Ascending aorta (tissue), 2 donors: ENCODE measurements around the gene DTL. TPM values are rescaled to one million over a fixed set of nuclear protein-coding genes. Genes with fewer than 3 reads are reported as not detected.
"Not testable (repeated sequence)": the region's sequence is repeated elsewhere in the genome, so short reads cannot be mapped to it uniquely, and the experiment has no call there.

Experiments
- DNase-seq, 2 donors: peaks; one replicate each; pipeline ENCODE4 v3.0.0-alpha.2; 2019; ENCODE audit warnings: low spot score in 2 of 2
- H3K27ac ChIP-seq, 2 donors: fragments of 200-600 bp; sonication (generic); one replicate each; pipeline ENCODE4 v1.5.1; 2016 to 2017; ENCODE audit warnings: mild to moderate bottlenecking in 1 of 2
- H3K27me3 ChIP-seq: fragments of 200-600 bp; sonication (generic); one replicate; pipeline ENCODE4 v1.5.1; 2017
- H3K36me3 ChIP-seq, 2 donors: fragments of 200-600 bp; sonication (generic); one replicate each; pipeline ENCODE4 v1.5.1; 2016
- H3K4me1 ChIP-seq, 2 donors: fragments of 200-600 bp; sonication (generic); one replicate each; pipeline ENCODE4 v1.5.1; 2016 to 2017; ENCODE audit warnings: mild to moderate bottlenecking in 1 of 2
- H3K4me3 ChIP-seq, 2 donors: fragments of 200-600 bp; sonication (generic); one replicate each; pipeline ENCODE4 v1.5.1; 2016 to 2017; ENCODE audit warnings: mild to moderate bottlenecking in 1 of 2
- H3K9me3 ChIP-seq, 2 donors: fragments of 200-600 bp; sonication (generic); one replicate each; pipeline ENCODE4 v1.5.1; 2016
- intact Hi-C: fragments of 100-400 bp; cut with DNase I; formaldehyde crosslinking; loops from one replicate; pipeline ENCODE4 v1.15.1; 2023
- total RNA-seq: library from RNA; depleted of rRNA; stranded (reverse); fragments of >200 nt; gene quantifications from one replicate; pipeline ENCODE4 v1.1.0, GENCODE V29; 2016
- TF ChIP-seq, protein P1 (sequence below), 3 experiments: fragments of 200-600 bp in 2 of 3; fragments of 450-650 bp in 1 of 3; sonication (generic) in 2 of 3; IDR thresholded peaks; one replicate each; pipeline ENCODE4 v1.5.1; 2016 to 2019; ENCODE audit warnings: antibody characterized with exemption in 3 of 3, mild to moderate bottlenecking in 1 of 3, moderate library complexity in 1 of 3

The DTL gene
- total RNA-seq, 1 donor from 2014 or later, result not detected

DNA sequence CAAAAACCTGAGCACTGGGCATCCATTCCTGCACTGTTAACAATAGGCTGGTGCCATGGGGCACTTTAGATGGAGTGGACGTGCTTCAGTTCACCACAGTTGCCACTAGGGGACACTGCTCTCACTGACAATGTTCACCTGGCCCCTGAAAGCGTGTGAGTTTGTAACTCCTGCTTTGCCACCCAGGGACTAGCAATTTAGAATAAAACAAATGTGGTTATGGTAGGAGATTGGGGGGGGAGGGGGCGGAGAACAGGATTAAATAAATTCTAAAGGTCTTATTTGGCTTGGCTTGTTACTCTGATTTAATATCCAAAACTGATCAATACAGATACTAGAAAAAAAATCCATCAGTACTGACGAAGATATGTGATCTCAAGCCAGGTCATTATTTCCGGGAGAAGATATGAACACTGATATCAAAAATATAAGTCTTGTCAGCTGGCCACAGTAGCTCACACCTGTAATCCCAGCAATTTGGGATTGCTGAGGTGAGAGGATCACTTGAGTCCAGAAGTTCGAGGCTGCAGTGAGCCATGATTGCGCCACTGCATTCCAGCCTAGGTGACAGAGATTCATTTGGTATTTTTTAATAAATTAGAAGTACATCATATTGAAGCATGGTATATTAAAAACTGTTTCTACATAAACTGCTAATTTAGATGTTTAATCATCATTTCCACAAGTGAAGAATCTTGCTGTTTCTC is 23.4 kb upstream of the DTL start:
- no peak overlapping the region for H3K4me3 ChIP-seq
- DNase-seq, result peak in 1 of 2 donors; percentile 78
- no peaks in the 10 kb centered on the region for H3K9me3 ChIP-seq
- H3K36me3 ChIP-seq, result no peaks in the 10 kb centered on the region
- intact Hi-C loops, result loop anchor here (1.0 kb wide), 1 partner anchor 23 kb away; the partner anchor contains the start of genes DTL and INTS7
- no peak overlapping the region for H3K27ac ChIP-seq
- TF ChIP-seq, protein P1, sequence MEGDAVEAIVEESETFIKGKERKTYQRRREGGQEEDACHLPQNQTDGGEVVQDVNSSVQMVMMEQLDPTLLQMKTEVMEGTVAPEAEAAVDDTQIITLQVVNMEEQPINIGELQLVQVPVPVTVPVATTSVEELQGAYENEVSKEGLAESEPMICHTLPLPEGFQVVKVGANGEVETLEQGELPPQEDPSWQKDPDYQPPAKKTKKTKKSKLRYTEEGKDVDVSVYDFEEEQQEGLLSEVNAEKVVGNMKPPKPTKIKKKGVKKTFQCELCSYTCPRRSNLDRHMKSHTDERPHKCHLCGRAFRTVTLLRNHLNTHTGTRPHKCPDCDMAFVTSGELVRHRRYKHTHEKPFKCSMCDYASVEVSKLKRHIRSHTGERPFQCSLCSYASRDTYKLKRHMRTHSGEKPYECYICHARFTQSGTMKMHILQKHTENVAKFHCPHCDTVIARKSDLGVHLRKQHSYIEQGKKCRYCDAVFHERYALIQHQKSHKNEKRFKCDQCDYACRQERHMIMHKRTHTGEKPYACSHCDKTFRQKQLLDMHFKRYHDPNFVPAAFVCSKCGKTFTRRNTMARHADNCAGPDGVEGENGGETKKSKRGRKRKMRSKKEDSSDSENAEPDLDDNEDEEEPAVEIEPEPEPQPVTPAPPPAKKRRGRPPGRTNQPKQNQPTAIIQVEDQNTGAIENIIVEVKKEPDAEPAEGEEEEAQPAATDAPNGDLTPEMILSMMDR (IDR thresholded peaks at IDR 0.05), result peak; percentile 84 to 94 (median 92)
- H3K27me3 ChIP-seq, result no peaks in the 10 kb centered on the region
- no peaks in the 10 kb centered on the region for H3K4me1 ChIP-seq

DNA sequence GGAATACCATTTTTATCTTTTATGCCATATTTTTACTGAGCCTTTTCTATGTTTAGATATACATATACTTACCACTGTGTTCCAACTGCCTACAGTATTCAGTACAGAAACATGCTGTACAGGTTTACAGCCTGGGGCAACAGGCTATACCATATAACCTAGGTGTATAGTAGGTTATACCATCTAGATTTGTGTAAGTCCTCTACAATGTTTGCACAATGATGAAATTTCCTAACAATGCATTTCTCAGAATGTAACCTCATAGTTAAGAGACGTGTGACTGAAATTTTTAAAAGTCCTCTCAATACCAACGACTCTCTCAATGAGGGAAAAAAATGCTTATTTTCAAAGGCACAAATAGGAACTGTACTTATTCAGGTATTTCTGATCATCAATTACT is 21.9 kb upstream of the DTL start:
- no peak overlapping the region for H3K4me3 ChIP-seq
- intact Hi-C loops, result no loop called here
- H3K27ac ChIP-seq, result no peak overlapping the region
- TF ChIP-seq, protein P1 (IDR thresholded peaks at IDR 0.05), result no peak
- no peaks in the 10 kb centered on the region for H3K36me3 ChIP-seq
- H3K9me3 ChIP-seq, result no peaks in the 10 kb centered on the region
- no peaks in the 10 kb centered on the region for H3K27me3 ChIP-seq
- H3K4me1 ChIP-seq, result no peaks in the 10 kb centered on the region
- no peak for DNase-seq

DNA sequence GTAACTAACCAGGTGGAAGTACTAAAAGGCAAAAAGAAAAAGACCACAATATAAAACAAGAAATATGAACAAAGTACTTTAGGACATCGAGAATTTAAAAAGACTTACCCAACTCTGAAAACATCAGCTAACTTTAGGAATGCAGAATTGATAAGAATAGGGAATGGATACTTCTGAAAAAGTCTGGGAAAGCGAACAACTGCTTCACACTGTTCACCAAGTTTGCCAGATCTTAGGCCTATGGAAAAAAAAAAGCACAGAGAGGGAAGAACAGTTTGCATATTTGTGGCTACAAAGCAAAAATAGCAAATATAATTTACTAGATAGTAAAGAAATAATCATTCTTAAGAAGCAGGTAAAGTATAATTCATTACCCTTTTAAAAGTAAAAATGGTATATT is 14.6 kb upstream of the DTL start:
- no peak overlapping the region for H3K27ac ChIP-seq
- no peak for DNase-seq
- H3K4me1 ChIP-seq, result no peaks in the 10 kb centered on the region
- TF ChIP-seq, protein P1 (IDR thresholded peaks at IDR 0.05), result no peak
- H3K27me3 ChIP-seq, result no peaks in the 10 kb centered on the region
- intact Hi-C loops, result no loop called here
- no peak overlapping the region for H3K4me3 ChIP-seq
- no peaks in the 10 kb centered on the region for H3K9me3 ChIP-seq
- H3K36me3 ChIP-seq, result peaks cover 0 to 2% of the 10 kb centered on the region in 2 donors

DNA sequence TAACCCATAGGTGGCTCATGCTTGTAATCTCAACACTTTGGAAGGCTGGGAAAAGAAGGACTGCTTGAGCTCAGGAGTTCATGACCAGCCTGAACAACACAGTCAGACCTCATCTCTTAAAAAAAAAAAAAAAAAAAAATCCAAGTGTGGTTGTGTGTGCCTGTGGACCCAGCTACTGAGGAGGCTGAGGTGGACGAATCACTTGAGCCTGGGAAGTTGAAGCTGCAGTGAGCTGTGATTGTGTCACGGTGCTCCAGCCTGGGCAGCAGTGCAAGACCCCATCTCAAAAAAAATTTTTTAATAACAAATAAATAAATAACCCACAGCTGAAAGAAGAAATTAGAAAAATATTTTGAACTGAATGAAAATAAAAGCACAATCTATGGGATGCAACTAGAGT is 14.0 kb upstream of the DTL start:
- TF ChIP-seq, protein P1 (IDR thresholded peaks at IDR 0.05), result no peak
- Histone ChIP-seq H3K27ac (no peak overlapping the region), H3K27me3 (no peaks in the 10 kb centered on the region), H3K4me3 (no peak overlapping the region), H3K9me3 (no peaks in the 10 kb centered on the region), H3K36me3 (peaks cover 0 to 2% of the 10 kb centered on the region in 2 donors), H3K4me1 (no peaks in the 10 kb centered on the region)
- intact Hi-C loops, result no loop called here
- DNase-seq, result no peak

DNA sequence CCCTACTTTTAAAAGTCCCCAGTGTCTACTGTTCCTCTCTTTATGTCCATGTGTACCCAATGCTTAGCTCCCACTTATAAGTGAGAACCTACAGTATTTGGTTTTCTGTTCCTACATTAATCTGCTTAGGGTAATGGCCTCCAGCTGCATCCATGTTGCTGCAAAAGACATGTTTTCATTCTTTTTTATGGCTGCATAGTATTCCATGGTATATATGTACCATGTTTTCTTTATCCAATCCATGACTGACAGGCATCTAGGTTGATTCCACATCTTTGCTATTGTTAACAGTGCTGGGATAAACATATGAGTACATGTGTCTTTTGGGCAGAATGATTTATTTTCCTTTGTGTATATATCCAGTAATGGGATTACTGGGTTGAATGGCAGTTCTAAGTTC is 12.6 kb upstream of the DTL start:
- H3K36me3 ChIP-seq, H3K27ac ChIP-seq, DNase-seq, H3K27me3 ChIP-seq, H3K4me3 ChIP-seq, H3K9me3 ChIP-seq, H3K4me1 ChIP-seq, intact Hi-C loops: not testable (repeated sequence)

DNA sequence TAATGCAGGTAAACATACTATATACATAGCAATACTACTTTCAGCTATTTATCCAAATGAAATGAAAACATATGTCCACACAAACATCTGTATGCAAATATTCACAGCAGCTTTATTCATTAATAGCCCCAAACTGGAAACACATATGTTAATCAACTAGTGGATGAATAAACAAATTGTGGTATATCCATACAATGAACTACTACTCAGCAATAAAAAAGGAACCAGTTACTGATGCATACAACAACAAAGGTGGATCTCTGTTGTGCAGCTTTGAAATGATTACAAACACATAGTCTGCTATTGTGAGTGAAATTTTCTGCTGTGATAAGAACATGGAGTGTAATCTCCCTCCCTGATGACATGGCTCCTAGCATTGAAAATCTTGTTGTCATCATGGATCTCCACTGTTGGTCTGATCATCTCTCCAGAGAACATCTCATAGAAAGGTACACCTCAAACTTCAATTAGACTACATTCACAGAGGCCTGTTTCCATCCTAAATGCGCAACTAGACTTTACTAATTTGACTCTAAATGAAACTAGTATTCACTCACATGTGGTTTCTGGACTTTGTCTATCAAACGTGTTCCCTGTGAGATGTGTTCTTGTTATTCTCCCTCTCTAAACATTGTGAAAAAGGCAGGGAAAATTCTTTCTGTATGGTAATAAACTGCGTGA is 10.9 kb upstream of the DTL start:
- intact Hi-C loops, result no loop called here
- Histone ChIP-seq H3K4me1 (no peaks in the 10 kb centered on the region), H3K9me3 (no peaks in the 10 kb centered on the region), H3K27ac (no peak overlapping the region), H3K4me3 (no peak overlapping the region), H3K27me3 (no peaks in the 10 kb centered on the region), H3K36me3 (no peaks in the 10 kb centered on the region)
- no peak for DNase-seq
- TF ChIP-seq, protein P1 (IDR thresholded peaks at IDR 0.05), result no peak

DNA sequence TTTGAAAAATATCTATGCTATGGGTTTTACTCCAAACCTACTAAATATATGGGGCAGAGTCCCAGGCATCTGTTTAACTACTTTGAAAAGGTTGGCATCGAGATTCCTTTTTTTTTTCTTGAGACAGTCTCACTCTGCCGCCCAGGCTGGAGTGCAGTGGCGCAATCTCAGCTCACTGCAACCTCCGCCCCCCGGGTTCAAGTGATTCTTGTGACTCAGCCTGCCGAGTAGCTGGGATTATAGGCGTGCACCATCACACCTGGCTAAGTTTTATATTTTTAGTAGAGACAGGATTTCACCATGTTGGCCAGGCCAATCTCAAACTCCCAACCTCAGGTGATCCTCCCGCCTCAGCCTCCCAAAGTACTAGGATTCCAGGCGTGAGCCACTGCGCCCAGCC is 7.8 kb upstream of the DTL start:
- DNase-seq, H3K4me1 ChIP-seq, H3K36me3 ChIP-seq, H3K27ac ChIP-seq, H3K9me3 ChIP-seq, H3K27me3 ChIP-seq, intact Hi-C loops, H3K4me3 ChIP-seq: not testable (repeated sequence)
